Epithelial cell of esophagus (primary cell): ENCODE data around the gene RPS10.
A peak's percentile ranks its signal among the peaks of the same experiment; 100 is the strongest.
"Not testable (repeated sequence)": the region's sequence is repeated elsewhere in the genome, so short reads cannot be mapped to it uniquely, and the experiment has no call there.

Experiments used
- DNase-seq: peaks from one replicate; pipeline ENCODE4 v3.0.0; 2010; ENCODE audit warnings: low read depth
- H3K4me3 ChIP-seq: 2 replicates; pipeline ENCODE4 v1.5.1; 2011; ENCODE audit warnings: mild to moderate bottlenecking, low read length, control low read depth
- CTCF ChIP-seq: IDR thresholded peaks from 2 replicates; pipeline ENCODE4 v1.5.1; 2011; ENCODE audit warnings: low read depth, mild to moderate bottlenecking, low read length, control low read depth, inconsistent platforms; ENCODE audit not compliant: insufficient read depth; ENCODE audit errors: missing control alignments

The RPS10 gene

DNA sequence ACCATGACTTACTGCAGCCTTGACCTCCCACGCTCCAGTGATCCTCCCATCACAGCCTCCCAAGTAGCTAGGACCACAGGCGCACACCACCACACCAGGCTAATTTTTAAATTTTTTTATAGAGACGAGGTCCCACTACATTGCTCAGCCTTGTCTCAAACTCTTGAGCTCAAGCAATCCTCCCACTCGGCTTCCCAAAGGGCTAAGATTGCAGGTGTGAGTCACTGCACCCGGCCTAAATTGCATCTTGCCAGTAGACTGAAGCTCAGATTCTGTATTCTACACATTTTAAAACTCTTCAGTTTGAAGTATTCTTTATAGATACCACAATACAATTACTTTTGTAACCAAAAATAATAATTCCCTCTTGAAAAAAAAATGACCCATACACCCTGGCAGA lies 44.8 kb downstream of the RPS10 start:
- peak; percentile 14 for DNase-seq
- TF ChIP-seq CTCF: no peak
- no peak overlapping the region for H3K4me3 ChIP-seq

- no peak for TF ChIP-seq CTCF
- H3K4me3 ChIP-seq: no peak overlapping the region
- DNase-seq: no peak
Observed at GRCh38 chr6:34378470-34378869, 47.4 kb downstream of the RPS10 start.

- DNase-seq: no peak
- no peak overlapping the region for H3K4me3 ChIP-seq
- no peak for TF ChIP-seq CTCF
Observed at GRCh38 chr6:34377984-34378383, 47.9 kb downstream of the RPS10 start.

DNA sequence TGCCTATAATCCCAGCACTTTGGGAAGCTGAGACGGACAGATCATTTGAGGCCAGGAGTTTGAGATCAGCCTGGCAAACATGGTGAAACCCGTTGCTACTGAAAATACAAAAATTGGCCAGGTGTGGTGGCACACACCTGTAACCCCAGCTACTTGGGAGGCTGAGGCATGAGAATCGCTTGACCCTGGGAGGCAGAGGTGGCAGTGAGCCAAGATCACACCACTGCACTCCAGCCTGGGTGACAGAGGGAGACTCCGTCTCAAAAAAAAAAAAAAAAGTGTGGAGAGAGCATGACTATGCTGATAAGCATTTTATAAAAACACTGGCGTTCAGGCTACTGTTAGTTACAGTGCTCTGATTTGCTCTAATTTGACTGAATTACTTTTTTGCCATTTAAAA lies 48.3 kb downstream of the RPS10 start:
- not testable (repeated sequence) for DNase-seq, H3K4me3 ChIP-seq

DNA sequence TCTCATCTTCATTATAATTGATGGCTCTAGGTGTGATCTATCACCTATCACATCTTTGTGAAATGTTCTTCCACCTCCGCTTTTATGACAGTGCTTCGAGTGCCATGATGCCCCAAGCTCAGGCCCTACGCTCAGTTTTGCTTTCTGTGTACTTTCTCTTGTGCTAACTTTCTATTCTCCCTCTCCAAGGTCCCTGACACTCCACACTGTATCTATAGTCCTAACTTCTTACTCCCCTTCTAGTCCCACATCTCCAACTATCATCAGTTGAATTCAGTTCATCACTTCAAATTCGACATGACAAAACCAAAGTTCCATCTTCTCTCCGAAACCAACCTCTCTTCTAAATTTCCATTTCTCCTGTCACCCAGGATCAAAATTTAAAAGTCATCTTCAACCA lies 50.0 kb downstream of the RPS10 start:
- no peak overlapping the region for H3K4me3 ChIP-seq
- DNase-seq: no peak
- no peak for TF ChIP-seq CTCF

- DNase-seq: no peak
- no peak overlapping the region for H3K4me3 ChIP-seq
- no peak for TF ChIP-seq CTCF
Observed at GRCh38 chr6:34374508-34374907, 51.4 kb downstream of the RPS10 start.

GRCh38 chr6:34374069-34374468 lies 51.8 kb downstream of the RPS10 start:
- no peak overlapping the region for H3K4me3 ChIP-seq
- no peak for DNase-seq
- TF ChIP-seq CTCF: no peak

DNA sequence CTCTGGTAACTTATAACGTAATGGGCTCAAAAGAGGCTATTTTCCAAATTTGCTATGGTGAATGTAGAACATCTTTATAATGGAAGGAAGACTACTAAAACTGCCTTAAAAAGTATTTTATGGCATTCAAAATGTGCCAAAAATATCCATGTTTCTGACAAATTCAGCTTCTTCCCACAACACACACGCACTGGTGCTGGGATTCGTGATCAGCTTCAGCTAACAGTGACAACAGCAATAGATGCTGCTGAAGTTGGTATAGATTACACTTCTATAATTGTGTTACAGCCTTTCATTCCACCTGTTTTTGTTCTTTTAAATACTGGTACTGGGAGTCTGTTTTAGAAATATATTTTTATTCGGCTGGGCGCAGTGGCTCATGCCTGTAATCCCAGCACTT lies 52.4 kb downstream of the RPS10 start:
- no peak overlapping the region for H3K4me3 ChIP-seq
- DNase-seq: no peak
- no peak for TF ChIP-seq CTCF

DNA sequence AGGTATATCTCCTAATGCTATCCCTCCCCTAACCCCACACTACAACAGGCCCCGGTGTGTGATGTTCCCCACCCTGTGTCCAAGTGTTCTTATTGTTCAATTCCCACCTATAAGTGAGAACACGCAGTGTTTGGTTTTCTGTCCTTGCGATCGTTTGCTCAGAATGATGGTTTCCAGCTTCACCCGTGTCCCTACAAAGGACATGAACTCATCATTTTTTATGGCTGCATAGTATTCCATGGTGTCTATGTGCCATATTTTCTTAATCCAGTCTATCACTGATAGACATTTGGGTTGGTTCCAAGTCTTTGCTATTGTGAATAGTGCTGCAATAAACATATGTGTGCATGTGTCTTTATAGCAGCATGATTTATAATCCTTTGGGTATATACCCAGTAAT lies 54.0 kb downstream of the RPS10 start:
- H3K4me3 ChIP-seq, DNase-seq: not testable (repeated sequence)
